ENCODE results near the gene RAB6A. TPM values are rescaled to one million over a fixed set of nuclear protein-coding genes. Genes with fewer than 3 reads are reported as not detected.
A peak's percentile ranks its signal among the peaks of the same experiment; 100 is the strongest.

The RAB6A gene
- total RNA-seq, 1 experiment from 2014 or later: 121 TPM

GRCh38 chr11:73648571-73649046 is 112.3 kb downstream of the RAB6A start:
- H3K9me2 ChIP-seq (ENCODE audit: insufficient read depth): no peaks in the 10 kb centered on the region
- no peaks in the 10 kb centered on the region for H4K20me1 ChIP-seq (ENCODE audit: insufficient read depth)
- no peak for ATAC-seq
- H3K4me1 ChIP-seq (ENCODE audit: control insufficient read depth in 1 of 2, insufficient read depth in 2 of 2, low read length in 2 of 2): peaks cover 20 to 32% of the 10 kb centered on the region in 2 experiments
- ChIA-PET CTCF (interaction anchor here (1.9 kb wide), 1 partner anchor 23 kb away, joined by 4 read pairs; no protein-coding TSS in a partner anchor), POLR2A (interaction anchor here (2.2 kb wide), 1 partner anchor 23 kb away, joined by 5 read pairs; no protein-coding TSS in a partner anchor), RAD21 (ENCODE audit: low non-redundant PET in 1 of 2, low total read pairs in 2 of 2, uncharacterized antibody in 2 of 2, unreplicated experiment in 2 of 2) (interaction anchor here in 1 of 2 experiments (1.8 kb wide), 1 partner anchor 23 kb away, joined by 5 read pairs; no protein-coding TSS in a partner anchor)
- no peak overlapping the region for H2AFZ ChIP-seq (ENCODE audit: low read depth, low read length, poor library complexity, severe bottlenecking)
- no peak overlapping the region for H3K9ac ChIP-seq (ENCODE audit: low read length)
- TF ChIP-seq EZH2 (IDR thresholded peaks at IDR 0.05) (no peak), YY1 (IDR thresholded peaks at IDR 0.05; ENCODE audit: extremely low read depth, insufficient replicate concordance, low read depth, low read length) (no peak), RAD21 (IDR thresholded peaks at IDR 0.05; ENCODE audit: low read depth) (no peak), FOSL1 (IDR thresholded peaks at IDR 0.05; ENCODE audit: low read depth) (no peak)
- H3K4me2 ChIP-seq (ENCODE audit: low read length): no peak overlapping the region
- H3K27ac ChIP-seq (ENCODE audit: low read depth, low read length): no peak overlapping the region
- no peak for DNase-seq (ENCODE audit: low read depth, low spot score)
- H3K27me3 ChIP-seq (ENCODE audit: insufficient read depth, low read length): no peaks in the 10 kb centered on the region
- intact Hi-C loops (cut with micrococcal nuclease): no loop called here
- BruUV-seq (replicated peaks): no TSS peak
- no peaks in the 10 kb centered on the region for H3K9me3 ChIP-seq (ENCODE audit: control insufficient read depth in 1 of 2, insufficient read depth in 1 of 2, low read depth in 1 of 2, low read length in 2 of 2)
- no peaks in the 10 kb centered on the region for H3K36me3 ChIP-seq (ENCODE audit: control insufficient read depth in 1 of 2, insufficient read depth in 2 of 2, low read length in 2 of 2)
- no peaks in the 10 kb centered on the region for H3K79me2 ChIP-seq (ENCODE audit: insufficient read depth, low read length)
- no peak overlapping the region for H3K4me3 ChIP-seq (replicated peaks in 1 of 2; ENCODE audit: low read depth in 1 of 2, low read length in 2 of 2)

GRCh38 chr11:73648121-73648520 is 112.8 kb downstream of the RAB6A start:
- ChIA-PET POLR2A (interaction anchor here (2.2 kb wide), 1 partner anchor 22 kb away, joined by 5 read pairs; no protein-coding TSS in a partner anchor), CTCF (interaction anchor here (1.9 kb wide), 1 partner anchor 23 kb away, joined by 4 read pairs; no protein-coding TSS in a partner anchor), RAD21 (ENCODE audit: low non-redundant PET in 1 of 2, low total read pairs in 2 of 2, uncharacterized antibody in 2 of 2, unreplicated experiment in 2 of 2) (interaction anchor here in 1 of 2 experiments (1.8 kb wide), 1 partner anchor 22 kb away, joined by 5 read pairs; no protein-coding TSS in a partner anchor)
- Histone ChIP-seq H3K9ac (ENCODE audit: low read length) (no peak overlapping the region), H3K36me3 (ENCODE audit: control insufficient read depth in 1 of 2, insufficient read depth in 2 of 2, low read length in 2 of 2) (no peaks in the 10 kb centered on the region), H3K9me2 (ENCODE audit: insufficient read depth) (no peaks in the 10 kb centered on the region), H3K4me3 (replicated peaks in 1 of 2; ENCODE audit: low read depth in 1 of 2, low read length in 2 of 2) (peak overlapping the region; percentile 48 to 53), H4K20me1 (ENCODE audit: insufficient read depth) (no peaks in the 10 kb centered on the region), H2AFZ (ENCODE audit: low read depth, low read length, poor library complexity, severe bottlenecking) (no peak overlapping the region), H3K79me2 (ENCODE audit: insufficient read depth, low read length) (no peaks in the 10 kb centered on the region), H3K4me1 (ENCODE audit: control insufficient read depth in 1 of 2, insufficient read depth in 2 of 2, low read length in 2 of 2) (peaks cover 20 to 32% of the 10 kb centered on the region in 2 experiments), H3K27me3 (ENCODE audit: insufficient read depth, low read length) (no peaks in the 10 kb centered on the region), H3K27ac (ENCODE audit: low read depth, low read length) (no peak overlapping the region), H3K4me2 (ENCODE audit: low read length) (peak overlapping the region; percentile 79), H3K9me3 (ENCODE audit: control insufficient read depth in 1 of 2, insufficient read depth in 1 of 2, low read depth in 1 of 2, low read length in 2 of 2) (no peaks in the 10 kb centered on the region)
- DNase-seq (ENCODE audit: low read depth, low spot score) (no peak), ATAC-seq (no peak)
- intact Hi-C loops (cut with micrococcal nuclease): no loop called here
- TF ChIP-seq SIN3A (IDR thresholded peaks at IDR 0.05; ENCODE audit: low read depth) (no peak), POLR2AphosphoS5 (IDR thresholded peaks at IDR 0.05; ENCODE audit: low read depth, low read length) (no peak), YY1 (IDR thresholded peaks at IDR 0.05; ENCODE audit: extremely low read depth, insufficient replicate concordance, low read depth, low read length) (no peak), SP1 (IDR thresholded peaks at IDR 0.05; ENCODE audit: low read depth) (no peak), RAD21 (IDR thresholded peaks at IDR 0.05; ENCODE audit: low read depth) (no peak), CBX3 (IDR thresholded peaks at IDR 0.05; ENCODE audit: low read depth) (no peak), ELF1 (IDR thresholded peaks at IDR 0.05; ENCODE audit: borderline replicate concordance, low read depth) (no peak), ZFX (IDR thresholded peaks at IDR 0.05) (no peak), ZBTB33 (IDR thresholded peaks at IDR 0.05; ENCODE audit: extremely low read depth, insufficient replicate concordance, low read length) (no peak), CTCF (IDR thresholded peaks at IDR 0.05 in 2 of 3, conservative IDR thresholded peaks at IDR 0.05 in 1 of 3; ENCODE audit: borderline replicate concordance in 1 of 3, insufficient read depth in 1 of 3, low read depth in 2 of 3, low read length in 2 of 3) (no peak)
- no TSS peak for BruUV-seq (replicated peaks)
